ENCODE results near the gene MCIDAS.

- TF ChIP-seq POLR2AphosphoS5 (IDR thresholded peaks at IDR 0.05) = no peak
- TF ChIP-seq CTCF (IDR thresholded peaks at IDR 0.05) = no peak
- TF ChIP-seq POLR2A (IDR thresholded peaks at IDR 0.05) = no peak
Measured at GRCh38 chr5:55276771-55277170, 49.7 kb upstream of the MCIDAS start.
